Esophagus squamous epithelium (tissue), 4 donors: ENCODE measurements around the gene FH.

Source experiments
- POLR2A ChIP-seq, 4 donors: fragments of 450-650 bp; IDR thresholded peaks; one replicate each; pipeline ENCODE4 v1.6.1; 2017; ENCODE audit warnings: antibody characterized with exemption in 4 of 4, mild to moderate bottlenecking in 4 of 4, moderate library complexity in 3 of 4
- TF ChIP-seq, protein P1 (sequence below), 6 experiments: fragments of 450-650 bp in 4 of 6; fragments of 200-600 bp in 2 of 6; sonication (generic) in 2 of 6; IDR thresholded peaks; one replicate each; pipeline ENCODE4 v1.5.1; 2016 to 2019; ENCODE audit warnings: antibody characterized with exemption in 6 of 6, mild to moderate bottlenecking in 4 of 6, moderate library complexity in 4 of 6

- TF ChIP-seq, protein P1, sequence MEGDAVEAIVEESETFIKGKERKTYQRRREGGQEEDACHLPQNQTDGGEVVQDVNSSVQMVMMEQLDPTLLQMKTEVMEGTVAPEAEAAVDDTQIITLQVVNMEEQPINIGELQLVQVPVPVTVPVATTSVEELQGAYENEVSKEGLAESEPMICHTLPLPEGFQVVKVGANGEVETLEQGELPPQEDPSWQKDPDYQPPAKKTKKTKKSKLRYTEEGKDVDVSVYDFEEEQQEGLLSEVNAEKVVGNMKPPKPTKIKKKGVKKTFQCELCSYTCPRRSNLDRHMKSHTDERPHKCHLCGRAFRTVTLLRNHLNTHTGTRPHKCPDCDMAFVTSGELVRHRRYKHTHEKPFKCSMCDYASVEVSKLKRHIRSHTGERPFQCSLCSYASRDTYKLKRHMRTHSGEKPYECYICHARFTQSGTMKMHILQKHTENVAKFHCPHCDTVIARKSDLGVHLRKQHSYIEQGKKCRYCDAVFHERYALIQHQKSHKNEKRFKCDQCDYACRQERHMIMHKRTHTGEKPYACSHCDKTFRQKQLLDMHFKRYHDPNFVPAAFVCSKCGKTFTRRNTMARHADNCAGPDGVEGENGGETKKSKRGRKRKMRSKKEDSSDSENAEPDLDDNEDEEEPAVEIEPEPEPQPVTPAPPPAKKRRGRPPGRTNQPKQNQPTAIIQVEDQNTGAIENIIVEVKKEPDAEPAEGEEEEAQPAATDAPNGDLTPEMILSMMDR (IDR thresholded peaks at IDR 0.05): no peak
- TF ChIP-seq POLR2A (IDR thresholded peaks at IDR 0.05): no peak
These were observed 32.4 kb upstream of the FH start for GRCh38 chr1:241551759-241552638.
